Lower leg skin (tissue), 4 donors: ENCODE results near the gene NMT1. TPM values are rescaled to one million over a fixed set of nuclear protein-coding genes. Genes with fewer than 3 reads are reported as not detected.

ENCODE experiments used
- DNase-seq, 2 donors: peaks; one replicate each; pipeline ENCODE4 v3.0.0-alpha.2; 2019; ENCODE audit warnings: low spot score in 2 of 2
- H3K4me3 ChIP-seq: fragments of 200-600 bp; sonication (generic); 2 replicates; pipeline ENCODE4 v1.5.1; 2017; ENCODE audit warnings: mild to moderate bottlenecking, low read depth; ENCODE audit not compliant: poor library complexity, severe bottlenecking
- CTCF ChIP-seq, 3 donors: fragments of 450-650 bp; IDR thresholded peaks; one replicate each; pipeline ENCODE4 v1.5.1; 2016; ENCODE audit warnings: antibody characterized with exemption in 3 of 3, mild to moderate bottlenecking in 3 of 3, moderate library complexity in 2 of 3
- POLR2A ChIP-seq, 2 donors: fragments of 450-650 bp; IDR thresholded peaks; one replicate each; pipeline ENCODE4 v1.6.1; 2016 to 2017; ENCODE audit warnings: antibody characterized with exemption in 2 of 2, mild to moderate bottlenecking in 1 of 2, moderate library complexity in 1 of 2
- WGBS, 2 donors: methylation state at CpG; one replicate each; pipeline ENCODE4 v1.1.5; 2018; 5-methylcytosine and 5-hydroxymethylcytosine counted together
- intact Hi-C: fragments of 100-400 bp; cut with DNase I; formaldehyde crosslinking; loops from one replicate; pipeline ENCODE4 v1.15.0; 2023; ENCODE audit warnings: low total_unique reads
- total RNA-seq, 4 donors: library from RNA; depleted of rRNA; stranded (reverse); fragments of >200 nt; gene quantifications; one replicate each; pipeline ENCODE4 v1.1.0, GENCODE V29; 2016

The NMT1 gene
- total RNA-seq, 4 donors from 2014 or later, result 37.3 to 101 (median 60.3) TPM

DNA sequence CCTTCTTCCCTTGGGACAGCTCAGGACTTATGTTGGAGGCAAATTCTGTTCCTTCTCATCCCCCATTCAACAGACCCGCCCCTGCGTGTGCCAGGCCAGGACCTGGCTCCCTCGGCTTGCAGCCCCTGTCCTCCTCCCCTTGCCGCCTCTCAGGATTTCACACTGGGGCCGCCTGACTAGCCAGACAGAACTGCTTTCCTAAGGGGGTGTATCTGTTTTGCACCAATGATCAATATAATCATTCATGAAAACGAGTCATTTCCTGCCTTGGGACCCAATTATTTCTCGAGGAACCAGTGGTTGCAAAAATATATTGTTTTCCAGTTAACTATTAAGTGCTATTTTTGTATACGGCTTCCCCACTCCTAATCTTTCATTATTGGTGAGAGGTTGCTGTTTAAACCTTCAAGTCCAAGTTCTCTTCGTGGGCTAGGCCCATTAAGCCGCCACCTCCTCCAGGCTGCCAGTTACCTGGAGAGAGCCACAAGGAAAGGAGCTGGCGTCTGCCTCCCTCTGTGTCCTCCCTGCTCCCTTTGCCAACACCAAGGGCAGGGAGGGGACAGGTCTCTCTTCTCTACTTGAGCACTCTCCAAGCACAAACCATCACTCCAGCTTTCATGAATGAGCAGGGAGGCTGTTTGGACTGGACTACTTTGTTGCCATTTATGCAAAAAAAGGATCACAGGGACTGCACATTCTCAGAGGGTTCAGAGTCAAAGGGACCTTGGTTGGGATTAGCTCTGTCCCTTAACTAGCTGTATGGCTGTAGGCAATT, 18.6 kb upstream of the NMT1 start:
- intact Hi-C loops, result no loop called here

GRCh38 chr17:45043813-45044540, 17.1 kb upstream of the NMT1 start:
- no peak for DNase-seq
- intact Hi-C loops, result no loop called here
- H3K4me3 ChIP-seq, result no peak overlapping the region
- 37 to 61% methylated on average over 18 of the region's 18 CpGs for WGBS, 2 donors
- TF ChIP-seq CTCF (IDR thresholded peaks at IDR 0.05) (no peak), POLR2A (IDR thresholded peaks at IDR 0.05) (no peak)

More for the DNA sequence above, 18.6 kb upstream of the NMT1 start:
- H3K4me3 ChIP-seq, result no peak overlapping the region
- DNase-seq, result no peak
- WGBS, 2 donors, result 71 to 72% methylated on average over 10 to 11 of the region's 11 CpGs
- TF ChIP-seq POLR2A (IDR thresholded peaks at IDR 0.05) (no peak), CTCF (IDR thresholded peaks at IDR 0.05) (no peak)

DNA sequence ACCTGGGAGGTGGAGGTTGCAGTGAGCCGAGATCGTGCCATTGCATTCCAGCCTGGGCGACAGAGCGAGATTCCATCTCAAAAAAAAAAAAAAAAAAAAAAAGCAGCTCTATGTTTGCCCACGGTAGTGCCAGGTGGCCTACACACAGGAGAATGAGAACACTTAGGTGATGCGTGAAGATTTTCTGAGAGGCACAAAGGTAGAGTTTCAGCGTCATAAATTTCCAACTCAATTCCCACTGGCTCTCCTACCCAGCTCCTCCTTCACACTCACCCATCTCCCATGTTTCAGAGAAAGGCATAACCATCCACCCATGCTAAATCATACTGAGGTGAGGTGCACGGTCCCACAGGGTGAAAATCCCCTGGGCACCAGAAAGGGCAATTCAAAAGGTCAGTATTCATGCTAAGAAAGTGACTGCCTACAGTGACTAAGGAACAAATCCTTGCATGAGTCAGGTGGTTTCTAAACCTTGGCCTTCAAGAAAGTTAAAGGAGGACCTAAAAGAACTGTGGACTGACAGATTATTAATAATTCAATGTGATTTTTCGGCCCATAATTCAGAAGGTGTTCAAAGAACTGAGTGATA, 14.5 kb upstream of the NMT1 start:
- no peak for TF ChIP-seq POLR2A (IDR thresholded peaks at IDR 0.05)
- TF ChIP-seq CTCF (IDR thresholded peaks at IDR 0.05), result no peak
- 60 to 62% methylated on average over 9 of the region's 9 CpGs for WGBS, 2 donors
- DNase-seq, result no peak
- intact Hi-C loops, result no loop called here
- no peak overlapping the region for H3K4me3 ChIP-seq

GRCh38 chr17:45048795-45049563, 12.1 kb upstream of the NMT1 start:
- intact Hi-C loops, result no loop called here
- TF ChIP-seq CTCF (IDR thresholded peaks at IDR 0.05) (no peak), POLR2A (IDR thresholded peaks at IDR 0.05) (no peak)
- H3K4me3 ChIP-seq, result no peak overlapping the region
- DNase-seq, result no peak
- 86 to 88% methylated on average over 8 of the region's 8 CpGs for WGBS, 2 donors

- TF ChIP-seq CTCF (IDR thresholded peaks at IDR 0.05) (no peak), POLR2A (IDR thresholded peaks at IDR 0.05) (no peak)
- WGBS, 2 donors, result 3% methylated on average over 14 of the region's 14 CpGs
- peak in 1 of 2 donors; percentile 36 for DNase-seq
- intact Hi-C loops, result no loop called here
- H3K4me3 ChIP-seq, result peak overlapping the region; percentile 25
These were observed 10.5 kb upstream of the NMT1 start for GRCh38 chr17:45050481-45051059.
